ENCODE data around the gene TH. TPM values are rescaled to one million over a fixed set of nuclear protein-coding genes. Genes with fewer than 3 reads are reported as not detected.
A peak's percentile ranks its signal among the peaks of the same experiment; 100 is the strongest.

Gene TH
- total and polyA plus RNA-seq, 9 of the 15 experiments (the other 6 are each of a cell fraction or from before 2014, with no cell fraction given): not detected

- no peak overlapping the region for H3K9ac ChIP-seq (ENCODE audit: insufficient read depth in 1 of 2, low read depth in 2 of 2, low read length in 2 of 2)
- H3K4me2 ChIP-seq (ENCODE audit: insufficient read depth, low read length): no peak overlapping the region
- in situ Hi-C loops (cut with MboI) (no loop called here), intact Hi-C loops (cut with micrococcal nuclease) (no loop called here)
- H2AFZ ChIP-seq (ENCODE audit: low read depth, low read length): no peak overlapping the region
- no peak overlapping the region for H3K27ac ChIP-seq (ENCODE audit: extremely low read depth, low read depth, low read length)
- ATAC-seq: no peak
- CTCF ChIA-PET (ENCODE audit: low intra/inter-chr PET ratio): no interaction called here
- no peaks in the 10 kb centered on the region for H3K9me3 ChIP-seq (replicated peaks; ENCODE audit: control insufficient read depth, insufficient read depth, low read depth, low read length)
- no peak overlapping the region for H3K4me3 ChIP-seq
- FAIRE-seq: no peak
- DNase-seq (ENCODE audit: extremely low read depth in 1 of 4, low spot score in 3 of 4): peak in 1 of 4 experiments; percentile 33
- peaks cover 9% of the 10 kb centered on the region; the same call in 1 of the 2 replicates for H4K20me1 ChIP-seq (replicated peaks; ENCODE audit: control insufficient read depth, insufficient read depth, low read length)
- no peaks in the 10 kb centered on the region for H3K79me2 ChIP-seq (ENCODE audit: control insufficient read depth, insufficient read depth, low read length)
- POLR2A ChIA-PET: no interaction called here
- BruUV-seq (replicated peaks): no TSS peak
- H3K36me3 ChIP-seq (ENCODE audit: control insufficient read depth, insufficient read depth, low read length): no peaks in the 10 kb centered on the region
- 8% methylated on average over 45 of the region's 72 CpGs for WGBS (ENCODE audit: insufficient coverage, low coverage, missing lambda C conversion rate)
- peak in 1 of 3 experiments; percentile 44; a peak in 2 of 6 replicates for TF ChIP-seq CTCF (IDR thresholded peaks at IDR 0.05 in 2 of 3, conservative IDR thresholded peaks at IDR 0.05 in 1 of 3; ENCODE audit: insufficient read depth in 2 of 3, low read depth in 1 of 3, low read length in 3 of 3)
- TF ChIP-seq TAL1 (IDR thresholded peaks at IDR 0.05): no peak
- no peak for TF ChIP-seq CLOCK (CRISPR knock-in tag; IDR thresholded peaks at IDR 0.05; ENCODE audit: borderline replicate concordance)
- no peak for TF ChIP-seq ZNF395 (CRISPR knock-in tag; IDR thresholded peaks at IDR 0.05)
- no peak for TF ChIP-seq MEIS2 (IDR thresholded peaks at IDR 0.05; ENCODE audit: partially characterized antibody)
- peak; percentile 77; the same call in 1 of the 2 replicates for TF ChIP-seq KDM2B (CRISPR knock-in tag; IDR thresholded peaks at IDR 0.05)
- no peak for TF ChIP-seq ZKSCAN1 (IDR thresholded peaks at IDR 0.05; ENCODE audit: low read depth, low read length)
- TF ChIP-seq ZNF274 (IDR thresholded peaks at IDR 0.05; ENCODE audit: borderline replicate concordance, low read depth, low read length): no peak
- 0 out of 2 replicates have a peak, but pooled peaks have one; percentile 30 for TF ChIP-seq RBM14 (IDR thresholded peaks at IDR 0.05; ENCODE audit: borderline replicate concordance, insufficient read depth, low read depth, low read length)
- no peak for TF ChIP-seq MEF2A (IDR thresholded peaks at IDR 0.05; ENCODE audit: control insufficient read depth, low read depth, low read length)
- 0 out of 2 replicates have a peak, but pooled peaks have one; percentile 41 for TF ChIP-seq NFATC3 (IDR thresholded peaks at IDR 0.05)
- no peak for TF ChIP-seq CREBBP (IDR thresholded peaks at IDR 0.05; ENCODE audit: low read depth, low read length)
- peaks cover 0 to 7% of the 10 kb centered on the region in 2 experiments; a peak in 1 of 5 replicates for H3K4me1 ChIP-seq (replicated peaks in 1 of 2; ENCODE audit: control insufficient read depth in 2 of 2, insufficient read depth in 2 of 2, low read length in 2 of 2)
- H3K9me1 ChIP-seq (ENCODE audit: control insufficient read depth, insufficient read depth, low read length): no peaks in the 10 kb centered on the region
- H3K27me3 ChIP-seq (ENCODE audit: control insufficient read depth in 2 of 2, insufficient read depth in 2 of 2, low read length in 2 of 2): peaks cover 4 to 57% of the 10 kb centered on the region in 2 experiments; a peak in 3 of 5 replicates
These were observed 27.6 kb downstream of the TH start for GRCh38 chr11:2143799-2144543.

Data from K562 (cell line).